HG02610 (cell line): ENCODE measurements around the gene MAP4K4.

Source experiments
- ATAC-seq: cut with Tn5 transposase; IDR thresholded peaks from one replicate; pipeline ENCODE4 v1.9.1; 2021; ENCODE audit warnings: mild to moderate bottlenecking, moderate library complexity; ENCODE audit not compliant: unreplicated experiment

MAP4K4 gene

GRCh38 chr2:101831351-101831865 is 133.9 kb downstream of the MAP4K4 start:
- ATAC-seq = peak; percentile 53

GRCh38 chr2:101832114-101832513 is 134.6 kb downstream of the MAP4K4 start:
- no peak for ATAC-seq

- no peak for ATAC-seq
Observed at GRCh38 chr2:101833890-101834523, 136.5 kb downstream of the MAP4K4 start.

GRCh38 chr2:101837354-101837753 is 139.8 kb downstream of the MAP4K4 start:
- no peak for ATAC-seq

- no peak for ATAC-seq
Observed at GRCh38 chr2:101841679-101842327, 144.3 kb downstream of the MAP4K4 start.

GRCh38 chr2:101842471-101842870 is 145.0 kb downstream of the MAP4K4 start:
- ATAC-seq = no peak

- ATAC-seq = no peak
Observed at GRCh38 chr2:101843048-101843447, 145.5 kb downstream of the MAP4K4 start.

- no peak for ATAC-seq
Observed at GRCh38 chr2:101843471-101843870, 146.0 kb downstream of the MAP4K4 start.

GRCh38 chr2:101844055-101844635 is 146.6 kb downstream of the MAP4K4 start:
- no peak for ATAC-seq

GRCh38 chr2:101846973-101847372 is 149.5 kb downstream of the MAP4K4 start:
- ATAC-seq = no peak

GRCh38 chr2:101847661-101848339 is 150.3 kb downstream of the MAP4K4 start:
- no peak for ATAC-seq

GRCh38 chr2:101848769-101849410 is 151.4 kb downstream of the MAP4K4 start:
- no peak for ATAC-seq

GRCh38 chr2:101850450-101850849 is 152.9 kb downstream of the MAP4K4 start:
- no peak for ATAC-seq

- no peak for ATAC-seq
Observed at GRCh38 chr2:101850991-101851390, 153.5 kb downstream of the MAP4K4 start.

- ATAC-seq = no peak
Observed at GRCh38 chr2:101852824-101853223, 155.3 kb downstream of the MAP4K4 start.

GRCh38 chr2:101854877-101855276 is 157.4 kb downstream of the MAP4K4 start:
- no peak for ATAC-seq

- ATAC-seq = no peak
Observed at GRCh38 chr2:101855776-101856175, 158.3 kb downstream of the MAP4K4 start.

- no peak for ATAC-seq
Observed at GRCh38 chr2:101858246-101858645, 160.7 kb downstream of the MAP4K4 start.

GRCh38 chr2:101858910-101859309 is 161.4 kb downstream of the MAP4K4 start:
- no peak for ATAC-seq

- no peak for ATAC-seq
Observed at GRCh38 chr2:101859604-101860003, 162.1 kb downstream of the MAP4K4 start.

- ATAC-seq = no peak
Observed at GRCh38 chr2:101860157-101860556, 162.7 kb downstream of the MAP4K4 start.
